WTC11 (cell line): ENCODE measurements around the gene SLC4A1AP.

ENCODE experiments used
- CREM ChIP-seq: sonication (generic); formaldehyde crosslinking; IDR thresholded peaks from 2 replicates; pipeline ENCODE4 v1.8.1; 2022; ENCODE audit warnings: mild to moderate bottlenecking, missing genetic modification reagents, moderate library complexity
- CTCF ChIP-seq: fragments of 200-600 bp; IDR thresholded peaks from 2 replicates; pipeline ENCODE4 v1.8.0; 2022; ENCODE audit warnings: antibody characterized with exemption
- E2F1 ChIP-seq: sonication (generic); formaldehyde crosslinking; IDR thresholded peaks from 2 replicates; pipeline ENCODE4 v1.8.0; 2022; ENCODE audit warnings: mild to moderate bottlenecking, missing genetic modification reagents
- ESRRA ChIP-seq: sonication (generic); formaldehyde crosslinking; IDR thresholded peaks from 2 replicates; pipeline ENCODE4 v1.8.1; 2022; ENCODE audit warnings: mild to moderate bottlenecking, missing genetic modification reagents, borderline replicate concordance
- JUN ChIP-seq: sonication (generic); formaldehyde crosslinking; IDR thresholded peaks from 2 replicates; pipeline ENCODE4 v1.8.0; 2023; ENCODE audit warnings: mild to moderate bottlenecking, missing genetic modification reagents
- RORB ChIP-seq: fragments of 250-450 bp; sonication (Bioruptor Pico); IDR thresholded peaks from 2 replicates; pipeline ENCODE4 v1.9.0; 2021; ENCODE audit warnings: mild to moderate bottlenecking

- no peak for TF ChIP-seq RORB (CRISPR knock-in tag)
- no peak for TF ChIP-seq CREM (CRISPR knock-in tag)
- TF ChIP-seq JUN (CRISPR knock-in tag): no peak
- TF ChIP-seq E2F1 (CRISPR knock-in tag): no peak
- TF ChIP-seq ESRRA: no peak
- TF ChIP-seq CTCF: no peak
Observed at GRCh38 chr2:27615316-27615715, 48.4 kb upstream of the SLC4A1AP start.
